HG03095 (cell line): Measurements from ENCODE around the gene GAPDHS.

Experiments used
- ATAC-seq: cut with Tn5 transposase; IDR thresholded peaks from one replicate; pipeline ENCODE4 v1.9.1; 2021; ENCODE audit warnings: moderate library complexity; ENCODE audit not compliant: unreplicated experiment

The GAPDHS gene

GRCh38 chr19:35585848-35586247 lies 52.6 kb downstream of the GAPDHS start, which contains the start of gene PMIS2:
Gene PMIS2, plus strand, starts transcription at chr19:35586173. Its CDS starts 87 bp downstream, at chr19:35586260.
- no peak for ATAC-seq

DNA sequence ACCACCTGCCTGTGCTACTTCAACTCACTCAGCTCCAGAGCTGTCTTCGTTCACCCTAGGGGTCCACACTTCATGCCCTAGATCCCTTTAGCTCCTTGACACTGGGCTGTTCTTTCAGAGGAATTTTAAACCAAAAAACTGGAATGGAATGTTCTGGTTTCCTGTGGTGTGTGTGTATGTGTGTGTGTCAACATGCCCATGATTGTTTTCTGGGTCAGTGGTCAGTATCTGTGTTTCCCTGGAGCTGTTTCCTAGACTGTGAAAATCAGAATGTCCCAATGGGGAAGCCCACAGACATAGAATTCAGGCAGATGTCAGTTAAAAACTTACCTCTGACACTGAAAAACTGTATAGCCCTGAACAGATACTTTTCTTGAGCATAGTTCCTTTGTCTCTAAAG lies 54.1 kb downstream of the GAPDHS start:
- no peak for ATAC-seq

- no peak for ATAC-seq
These were observed 57.6 kb downstream of the GAPDHS start for GRCh38 chr19:35590875-35591274.

- ATAC-seq, result no peak
These were observed 59.0 kb downstream of the GAPDHS start for GRCh38 chr19:35592226-35592625.
